Caco-2 (cell line): ENCODE results near the gene DAPK1. TPM values are rescaled to one million over a fixed set of nuclear protein-coding genes. Genes with fewer than 3 reads are reported as not detected.

Experiments used
- BruUV-seq: library from RNA; stranded (reverse); fragments of 400-500 nt; replicated peaks from 2 replicates; lab custom pipeline; 2021; lab: Mats Ljungman, UMichigan
- CTCF ChIA-PET: fragments of 300-600 bp; sonication (Branson Sonifier 250); formaldehyde crosslinking; loops from one replicate; lab custom pipeline; 2022; ENCODE audit warnings: antibody characterized with exemption; lab: Charles Lee
- POLR2A ChIA-PET: fragments of 300-600 bp; sonication (Branson Sonifier 250); formaldehyde crosslinking; loops from one replicate; lab custom pipeline; 2022; ENCODE audit warnings: antibody characterized with exemption; lab: Charles Lee
- DNase-seq, 2 experiments: peaks; one replicate each; pipeline versions ENCODE4 v3.0.0 to v3.0.0-alpha.2; 2020 to 2022
- H3K27me3 ChIP-seq: replicated peaks from 2 replicates; pipeline ENCODE4 v1.6.0; 2011; ENCODE audit warnings: low read length; ENCODE audit not compliant: control insufficient read depth, insufficient read depth
- H3K36me3 ChIP-seq: 2 replicates; pipeline ENCODE4 v1.5.1; 2011; ENCODE audit warnings: low read length; ENCODE audit not compliant: control insufficient read depth, insufficient read depth
- H3K4me1 ChIP-seq: fragments of 250-450 bp; sonication (Bioruptor Pico); 2 replicates; pipeline ENCODE4 v1.5.1; 2020; ENCODE audit warnings: mild to moderate bottlenecking
- H3K4me3 ChIP-seq: 2 replicates; pipeline ENCODE4 v1.5.1; 2011; ENCODE audit warnings: low read depth, mild to moderate bottlenecking, control low read depth, low read length
- H3K9me3 ChIP-seq: fragments of 250-450 bp; sonication (Bioruptor Pico); 2 replicates; pipeline ENCODE4 v1.5.1; 2020; ENCODE audit warnings: mild to moderate bottlenecking, moderate library complexity
- H3K27ac Mint-ChIP-seq: one replicate; pipeline ENCODE4 v1.8.0; 2022; ENCODE audit warnings: mixed read lengths; ENCODE audit not compliant: unreplicated experiment
- H3K27me3 Mint-ChIP-seq: one replicate; pipeline ENCODE4 v1.8.0; 2022; ENCODE audit warnings: mixed read lengths; ENCODE audit not compliant: insufficient read depth, unreplicated experiment
- H3K36me3 Mint-ChIP-seq: one replicate; pipeline ENCODE4 v1.8.0; 2022; ENCODE audit warnings: mild to moderate bottlenecking, mixed read lengths; ENCODE audit not compliant: insufficient read depth, unreplicated experiment
- H3K4me1 Mint-ChIP-seq: one replicate; pipeline ENCODE4 v1.8.0; 2022; ENCODE audit warnings: low read depth, mixed read lengths; ENCODE audit not compliant: unreplicated experiment
- H3K4me3 Mint-ChIP-seq: one replicate; pipeline ENCODE4 v1.8.0; 2022; ENCODE audit warnings: mild to moderate bottlenecking, moderate library complexity, mixed read lengths; ENCODE audit not compliant: unreplicated experiment
- H3K9me3 Mint-ChIP-seq: one replicate; pipeline ENCODE4 v1.8.0; 2022; ENCODE audit warnings: mixed read lengths; ENCODE audit not compliant: unreplicated experiment
- CTCF ChIP-seq, 2 experiments: fragments of 200-600 bp in 1 of 2; IDR thresholded peaks; 1 replicate in 1 of 2; 2 replicates in 1 of 2; pipeline versions ENCODE4 v1.5.1 to v1.8.0; 2011 to 2022; ENCODE audit warnings: antibody characterized with exemption in 1 of 2, control low read depth in 1 of 2, inconsistent platforms in 1 of 2, low read depth in 1 of 2, low read length in 1 of 2, mild to moderate bottlenecking in 1 of 2, moderate library complexity in 1 of 2; ENCODE audit not compliant: insufficient read depth in 1 of 2, severe bottlenecking in 1 of 2, unreplicated experiment in 1 of 2
- intact Hi-C: fragments of 100-400 bp; cut with micrococcal nuclease; formaldehyde crosslinking; loops from one replicate; pipeline ENCODE4 v1.10.0; 2022; ENCODE audit not compliant: unreplicated experiment
- total RNA-seq: library from RNA; stranded (reverse); gene quantifications from 2 replicates; pipeline ENCODE4 v1.2.3, GENCODE V29; 2022

DAPK1 gene
- total RNA-seq, 1 experiment from 2014 or later, result 79.2 TPM

- H3K36me3 ChIP-seq, result no peaks in the 10 kb centered on the region
- H3K27me3 Mint-ChIP-seq, result no peaks in the 10 kb centered on the region
- peaks cover 11% of the 10 kb centered on the region for H3K4me1 Mint-ChIP-seq
- DNase-seq, result no peak
- no peak overlapping the region for H3K27ac Mint-ChIP-seq
- peaks cover 1% of the 10 kb centered on the region; the same call in 1 of the 2 replicates for H3K4me1 ChIP-seq
- H3K36me3 Mint-ChIP-seq, result peaks cover 16% of the 10 kb centered on the region
- intact Hi-C loops, result no loop called here
- no peaks in the 10 kb centered on the region for H3K9me3 Mint-ChIP-seq
- ChIA-PET POLR2A (no interaction called here), CTCF (no interaction called here)
- no peak for TF ChIP-seq CTCF (IDR thresholded peaks at IDR 0.05; ENCODE audit: insufficient read depth in 1 of 2, low read depth in 1 of 2, low read length in 1 of 2, severe bottlenecking in 1 of 2, unreplicated experiment in 1 of 2)
- BruUV-seq, result no TSS peak
- no peak overlapping the region for H3K4me3 Mint-ChIP-seq
- no peak overlapping the region for H3K4me3 ChIP-seq
- no peaks in the 10 kb centered on the region for H3K9me3 ChIP-seq
- H3K27me3 ChIP-seq, result no peaks in the 10 kb centered on the region
Measured at GRCh38 chr9:87594194-87594593, 96.5 kb downstream of the DAPK1 start.

- intact Hi-C loops, result no loop called here
- no peak overlapping the region for H3K4me3 Mint-ChIP-seq
- no peak overlapping the region for H3K4me3 ChIP-seq
- POLR2A ChIA-PET, result no interaction called here
- no peaks in the 10 kb centered on the region for H3K36me3 ChIP-seq
- H3K27ac Mint-ChIP-seq, result no peak overlapping the region
- no peaks in the 10 kb centered on the region for H3K27me3 ChIP-seq
- CTCF ChIA-PET, result no interaction called here
- peaks cover 11% of the 10 kb centered on the region for H3K4me1 Mint-ChIP-seq
- no peaks in the 10 kb centered on the region for H3K9me3 Mint-ChIP-seq
- no TSS peak for BruUV-seq
- DNase-seq, result no peak
- peaks cover 16% of the 10 kb centered on the region for H3K36me3 Mint-ChIP-seq
- no peaks in the 10 kb centered on the region for H3K9me3 ChIP-seq
- no peaks in the 10 kb centered on the region for H3K27me3 Mint-ChIP-seq
- peaks cover 6% of the 10 kb centered on the region; the same call in 1 of the 2 replicates for H3K4me1 ChIP-seq
- TF ChIP-seq CTCF (IDR thresholded peaks at IDR 0.05; ENCODE audit: insufficient read depth in 1 of 2, low read depth in 1 of 2, low read length in 1 of 2, severe bottlenecking in 1 of 2, unreplicated experiment in 1 of 2), result no peak
Measured at GRCh38 chr9:87594662-87595061, 97.0 kb downstream of the DAPK1 start.

- TF ChIP-seq CTCF (IDR thresholded peaks at IDR 0.05; ENCODE audit: insufficient read depth in 1 of 2, low read depth in 1 of 2, low read length in 1 of 2, severe bottlenecking in 1 of 2, unreplicated experiment in 1 of 2), result no peak
- H3K27ac Mint-ChIP-seq, result peak overlapping the region; percentile 47
- peaks cover 11% of the 10 kb centered on the region for H3K4me1 Mint-ChIP-seq
- Histone ChIP-seq H3K4me1 (peaks cover 11% of the 10 kb centered on the region; the same call in 1 of the 2 replicates), H3K4me3 (no peak overlapping the region), H3K27me3 (no peaks in the 10 kb centered on the region), H3K36me3 (no peaks in the 10 kb centered on the region), H3K9me3 (no peaks in the 10 kb centered on the region)
- no peak overlapping the region for H3K4me3 Mint-ChIP-seq
- H3K36me3 Mint-ChIP-seq, result peaks cover 16% of the 10 kb centered on the region
- ChIA-PET POLR2A (no interaction called here), CTCF (no interaction called here)
- no peaks in the 10 kb centered on the region for H3K9me3 Mint-ChIP-seq
- no peak for DNase-seq
- intact Hi-C loops, result no loop called here
- H3K27me3 Mint-ChIP-seq, result no peaks in the 10 kb centered on the region
- BruUV-seq, result no TSS peak
Measured at GRCh38 chr9:87595610-87596009, 97.9 kb downstream of the DAPK1 start.
